HepG2 (cell line): ENCODE data around the gene NOTUM. TPM values are rescaled to one million over a fixed set of nuclear protein-coding genes. Genes with fewer than 3 reads are reported as not detected.
A peak's percentile ranks its signal among the peaks of the same experiment; 100 is the strongest.

Experiments
- ATAC-seq: fragments of 200-7000 bp; cut with Tn5 transposase; 3 replicates; pipeline ENCODE4 v1.9.1; 2020; ENCODE audit warnings: mild to moderate bottlenecking, moderate library complexity
- BruUV-seq: library from RNA; stranded (reverse); fragments of 400-500 nt; replicated peaks from 2 replicates; lab custom pipeline; 2021; lab: Mats Ljungman, UMichigan
- CTCF ChIA-PET: fragments of 300-600 bp; formaldehyde crosslinking; extraction: SDS; loops from one replicate; lab custom pipeline; 2021; ENCODE audit warnings: low total read pairs, inconsistent platforms, low intra/inter-chr PET ratio; lab: Yijun Ruan, JAX
- POLR2A ChIA-PET: fragments of 350-600 bp; sonication (Branson Sonifier 250); formaldehyde crosslinking; loops from one replicate; lab custom pipeline; 2020; ENCODE audit warnings: antibody characterized with exemption, inconsistent platforms; lab: Yijun Ruan, JAX
- DNase-seq: peaks from one replicate; pipeline ENCODE4 v3.0.0-alpha.2; 2015; ENCODE audit warnings: low spot score
- FAIRE-seq: peaks from 3 replicates; lab custom pipeline; 2011; peaks lifted over from hg19 to GRCh38; lab: Jason Lieb, UNC
- H2AFZ ChIP-seq: one replicate; pipeline ENCODE4 v1.6.1; 2011; ENCODE audit warnings: low read length, inconsistent platforms
- H3K27ac ChIP-seq: fragments of 300-600 bp; 3 replicates; pipeline ENCODE4 v1.8.0; 2011; ENCODE audit warnings: mixed run types, mild to moderate bottlenecking, mixed read lengths, low read length, inconsistent platforms; ENCODE audit not compliant: insufficient read depth; ENCODE audit errors: extremely low read length
- H3K27me3 ChIP-seq, 2 experiments: fragments of 200-600 bp in 1 of 2; 2 replicates in 1 of 2; 3 replicates in 1 of 2; pipeline versions ENCODE4 v1.6.0 to v1.8.0; 2011; ENCODE audit warnings: low read length in 2 of 2, mild to moderate bottlenecking in 2 of 2, moderate library complexity in 2 of 2, inconsistent platforms in 1 of 2; ENCODE audit not compliant: insufficient read depth in 2 of 2, control insufficient read depth in 1 of 2
- H3K36me3 ChIP-seq, 2 experiments: fragments of 200-600 bp in 1 of 2; replicated peaks in 1 of 2; 2 replicates in 1 of 2; 3 replicates in 1 of 2; pipeline versions ENCODE4 v1.5.1 to v1.8.0; 2011; ENCODE audit warnings: low read length in 2 of 2, inconsistent platforms in 1 of 2; ENCODE audit not compliant: insufficient read depth in 2 of 2, control insufficient read depth in 1 of 2
- H3K4me1 ChIP-seq: 2 replicates; pipeline ENCODE4 v1.5.1; 2012; ENCODE audit warnings: low read length, inconsistent platforms; ENCODE audit not compliant: insufficient read depth
- H3K4me2 ChIP-seq: 2 replicates; pipeline ENCODE4 v1.6.0; 2011; ENCODE audit warnings: low read depth, low read length, inconsistent platforms
- H3K4me3 ChIP-seq, 3 experiments: fragments of 200-600 bp in 1 of 3; sonication (generic), shearing (Covaris generic) in 1 of 3; replicated peaks in 1 of 3; 2 replicates each; pipeline ENCODE4 v1.5.1; 2011 to 2016; ENCODE audit warnings: low read length in 3 of 3, inconsistent platforms in 2 of 3, low read depth in 2 of 3, mild to moderate bottlenecking in 2 of 3, control low read depth in 1 of 3, mixed read lengths in 1 of 3; ENCODE audit not compliant: insufficient read depth in 1 of 3
- H3K79me2 ChIP-seq: one replicate; pipeline ENCODE4 v1.6.1; 2011; ENCODE audit warnings: low read length, inconsistent platforms; ENCODE audit not compliant: insufficient read depth
- H3K9ac ChIP-seq: 2 replicates; pipeline ENCODE4 v1.6.0; 2011; ENCODE audit warnings: mild to moderate bottlenecking, low read depth, low read length, inconsistent platforms; ENCODE audit not compliant: insufficient read depth
- H3K9me3 ChIP-seq: 2 replicates; pipeline ENCODE4 v1.5.1; 2012; ENCODE audit warnings: mild to moderate bottlenecking, low read length
- H4K20me1 ChIP-seq: 2 replicates; pipeline ENCODE4 v1.6.0; 2011; ENCODE audit warnings: inconsistent platforms, mild to moderate bottlenecking, low read length, moderate library complexity; ENCODE audit not compliant: insufficient read depth
- DBP ChIP-seq: sonication (generic); formaldehyde crosslinking; IDR thresholded peaks from 2 replicates; pipeline ENCODE4 v1.4.0; 2020; ENCODE audit warnings: missing genetic modification reagents; ENCODE audit errors: not compliant biosample characterization
- FOXM1 ChIP-seq: sonication (generic); formaldehyde crosslinking; IDR thresholded peaks from 2 replicates; pipeline ENCODE4 v1.5.0; 2020; ENCODE audit warnings: missing genetic modification reagents
- FOXP1 ChIP-seq, 2 experiments: fragments of 450-650 bp in 1 of 2; IDR thresholded peaks; 2 replicates each; pipeline ENCODE4 v1.6.1; 2017 to 2018; ENCODE audit warnings: antibody characterized with exemption in 1 of 2
- HCFC1 ChIP-seq: fragments of 150-350 bp; IDR thresholded peaks from 2 replicates; pipeline ENCODE4 v1.6.1; 2014; ENCODE audit warnings: low read depth, low read length
- HDAC1 ChIP-seq: sonication (generic); formaldehyde crosslinking; IDR thresholded peaks from 2 replicates; pipeline ENCODE4 v1.5.1; 2020; ENCODE audit warnings: mild to moderate bottlenecking, missing genetic modification reagents
- HNRNPLL ChIP-seq: fragments of 200-400 bp; formaldehyde crosslinking; IDR thresholded peaks from 2 replicates; pipeline ENCODE4 v1.6.1; 2017; ENCODE audit warnings: mild to moderate bottlenecking, low read depth, low read length; ENCODE audit not compliant: poor library complexity, severe bottlenecking
- RBM39 ChIP-seq: fragments of 200-400 bp; formaldehyde crosslinking; IDR thresholded peaks from one replicate; pipeline ENCODE4 v1.6.1; 2018; ENCODE audit warnings: antibody characterized with exemption, mild to moderate bottlenecking, low read depth, low read length; ENCODE audit not compliant: poor library complexity, severe bottlenecking
- TAF1 ChIP-seq: sonication (generic); formaldehyde crosslinking; IDR thresholded peaks from 2 replicates; pipeline ENCODE4 v1.4.0; 2020; ENCODE audit warnings: missing genetic modification reagents
- TFE3 ChIP-seq: IDR thresholded peaks from 2 replicates; pipeline ENCODE4 v1.6.1; 2016
- ZBTB25 ChIP-seq: IDR thresholded peaks from 2 replicates; pipeline ENCODE4 v1.6.1; 2018; ENCODE audit warnings: missing genetic modification reagents
- ZNF256 ChIP-seq: sonication (generic); formaldehyde crosslinking; conservative IDR thresholded peaks from 2 replicates; pipeline ENCODE4 v1.4.0; 2020; ENCODE audit warnings: missing genetic modification reagents
- ZNF558 ChIP-seq: sonication (generic); formaldehyde crosslinking; IDR thresholded peaks from 2 replicates; pipeline ENCODE4 v1.9.0; 2022; ENCODE audit warnings: mild to moderate bottlenecking, missing genetic modification reagents, borderline replicate concordance
- ZNF678 ChIP-seq: sonication (generic); formaldehyde crosslinking; IDR thresholded peaks from 2 replicates; pipeline ENCODE4 v1.4.0; 2020; ENCODE audit warnings: mild to moderate bottlenecking, missing genetic modification reagents
- ZNF75D ChIP-seq: sonication (generic); formaldehyde crosslinking; IDR thresholded peaks from 2 replicates; pipeline ENCODE4 v1.8.1; 2023; ENCODE audit warnings: missing genetic modification reagents, mild to moderate bottlenecking, borderline replicate concordance
- ZNF879 ChIP-seq: sonication (generic); formaldehyde crosslinking; IDR thresholded peaks from 2 replicates; pipeline ENCODE4 v1.8.1; 2023; ENCODE audit warnings: missing genetic modification reagents
- WGBS: methylation state at CpG from one replicate; pipeline ENCODE4 v1.1.6; 2017; ENCODE audit warnings: low lambda C conversion rate; 5-methylcytosine and 5-hydroxymethylcytosine counted together
- in situ Hi-C: cut with HindIII; loops from 2 replicates; pipeline ENCODE4 v1.10.0; 2017; ENCODE audit warnings: low pct_unique_long_range_greater_than_20kb; ENCODE audit not compliant: extremely low pct_ligation_motif_present
- intact Hi-C: fragments of 100-400 bp; cut with micrococcal nuclease; formaldehyde crosslinking; loops from one replicate; pipeline ENCODE4 v1.10.0; 2022; ENCODE audit not compliant: unreplicated experiment
- polyA plus RNA-seq, 8 experiments: library from polyadenylated mRNA; depleted of rRNA in 3 of 8; stranded (reverse) in 7 of 8; unstranded in 1 of 8; fragments of >200 nt; fragmentation: Illumina TruSeq in 4 of 8; extraction: Trizol in 4 of 8; gene quantifications; 2 replicates each; pipeline versions ENCODE4 v1.2.1 to v1.2.3, GENCODE V29; 2011 to 2016; ENCODE audit warnings: low read depth in 4 of 8, missing spikeins in 1 of 8, mixed read lengths in 1 of 8; ENCODE audit not compliant: insufficient read depth in 1 of 8
- total RNA-seq, 5 experiments: library from RNA; depleted of rRNA; stranded (reverse); fragments of >200 nt; fragmentation: Illumina TruSeq; extraction: Trizol; gene quantifications; 2 replicates each; pipeline ENCODE4 v1.2.3, GENCODE V29; 2016; ENCODE audit warnings: low read depth in 1 of 5

NOTUM gene
- total and polyA plus RNA-seq, 2 of the 13 experiments (the other 11 are each of a cell fraction or from before 2014, with no cell fraction given), result 150 to 160 TPM

- TF ChIP-seq ZBTB25 (CRISPR knock-in tag) (peak; percentile 86; the same call in 1 of the 2 replicates), FOXM1 (CRISPR knock-in tag) (peak; percentile 20; the same call in 1 of the 2 replicates), HNRNPLL (no peak), ZNF256 (CRISPR knock-in tag) (no peak)
These were observed 5.6 kb upstream of the NOTUM start (continued) for GRCh38 chr17:81966343-81967243.

- peak; percentile 77 for DNase-seq
- Histone ChIP-seq H3K4me1 (peaks cover 74% of the 10 kb centered on the region), H3K9ac (peak overlapping the region; percentile 35), H3K36me3 (peaks cover under 1 to 2% of the 10 kb centered on the region in 2 experiments; a peak in 2 of 5 replicates), H3K9me3 (no peaks in the 10 kb centered on the region), H3K27me3 (no peaks in the 10 kb centered on the region), H3K4me3 (peak overlapping the region in 1 of 3 experiments; percentile 1; a peak in 2 of 6 replicates), H4K20me1 (no peaks in the 10 kb centered on the region), H3K79me2 (peaks cover 36% of the 10 kb centered on the region), H3K27ac (peak overlapping the region; percentile 84), H3K4me2 (peak overlapping the region; percentile 63), H2AFZ (peak overlapping the region; percentile 30)
- in situ Hi-C loops (no loop called here), intact Hi-C loops (no loop called here)
- ATAC-seq, result no peak
- no TSS peak for BruUV-seq
- ChIA-PET CTCF (interaction anchor here (2.1 kb wide), 1 partner anchor 57 kb away, joined by 5 read pairs; no protein-coding TSS in a partner anchor), POLR2A (interaction anchor here (0.7 to 7.0 kb wide), 9 partner anchors 13 to 63 kb away, joined by 3 to 406 read pairs (median 10); partner anchors contain the start of genes ASPSCR1, CENPX, LRRC45 and PYCR1)
- peak; percentile 68 for FAIRE-seq
- WGBS, result 54% methylated on average over 20 of the region's 22 CpGs
- TF ChIP-seq ZNF678 (CRISPR knock-in tag) (no peak), TFE3 (CRISPR knock-in tag) (peak; percentile 42; the same call in 1 of the 2 replicates), TAF1 (CRISPR knock-in tag) (no peak), FOXP1 (IDR thresholded peaks at IDR 0.05) (no peak), FOXP1 (CRISPR knock-in tag; IDR thresholded peaks at IDR 0.05) (peak; percentile 73), ZNF879 (CRISPR knock-in tag) (no peak), ZNF75D (CRISPR knock-in tag) (no peak), RBM39 (no peak), ZNF558 (no peak), DBP (CRISPR knock-in tag) (no peak), HDAC1 (CRISPR knock-in tag) (peak; percentile 44; the same call in 1 of the 2 replicates), HCFC1 (no peak)
These were observed 3.3 kb upstream of the NOTUM start for GRCh38 chr17:81964081-81964849.
